Measurements from ENCODE around the gene IRF2BPL. TPM values are rescaled to one million over a fixed set of nuclear protein-coding genes. Genes with fewer than 3 reads are reported as not detected.

Gene IRF2BPL
- total and polyA plus RNA-seq, 2 of the 8 experiments (the other 6 are each of a cell fraction or from before 2014, with no cell fraction given): 18.8 to 57.0 TPM

DNA sequence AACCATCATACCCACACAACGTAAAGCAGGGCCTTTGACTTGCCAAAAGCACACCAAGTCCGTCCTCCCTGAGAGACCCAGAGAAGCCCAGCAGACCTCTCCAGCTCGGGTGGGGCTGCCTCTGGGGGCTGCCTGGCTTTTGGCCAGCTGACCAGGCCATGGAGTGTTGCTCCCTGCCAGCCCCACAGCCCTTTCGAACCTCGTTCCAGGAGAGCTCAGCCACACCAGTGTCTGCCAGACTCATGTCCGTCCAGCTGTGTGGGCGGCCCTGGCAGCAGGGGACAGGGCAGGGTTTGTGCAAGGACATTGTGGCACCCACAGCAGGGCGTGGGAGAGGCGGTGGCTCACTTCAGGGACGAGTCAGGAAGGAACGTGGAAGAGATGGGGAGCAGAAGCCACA lies 22.6 kb upstream of the IRF2BPL start:
- peak overlapping the region; percentile 90 for H4K91ac ChIP-seq (replicated peaks; ENCODE audit: insufficient read length, low read length)
- no peak overlapping the region for H3K14ac ChIP-seq (ENCODE audit: insufficient read length)
- no peak overlapping the region for H2BK20ac ChIP-seq (ENCODE audit: low read length)
- H3K27me3 ChIP-seq (replicated peaks in 1 of 4; ENCODE audit: control insufficient read depth in 3 of 4, extremely low read depth in 1 of 4, insufficient read depth in 3 of 4, low read length in 3 of 4): no peaks in the 10 kb centered on the region
- no peaks in the 10 kb centered on the region for H3K79me2 ChIP-seq (ENCODE audit: control insufficient read depth in 1 of 2, insufficient read depth in 2 of 2, low read length in 2 of 2)
- H3K9me3 ChIP-seq (ENCODE audit: insufficient read depth in 2 of 2, low read depth in 1 of 2, low read length in 1 of 2): peaks cover 3% of the 10 kb centered on the region in 2 experiments; a peak in 2 of 4 replicates
- H3K27ac ChIP-seq (ENCODE audit: low read depth, low read length): no peak overlapping the region
- H3K18ac ChIP-seq (ENCODE audit: extremely low read depth, low read length): no peak overlapping the region; the same call in 1 of the 2 replicates
- no peaks in the 10 kb centered on the region for H4K20me1 ChIP-seq (replicated peaks in 1 of 2; ENCODE audit: control insufficient read depth in 1 of 2, insufficient read depth in 2 of 2, low read length in 2 of 2)
- DNase-seq (ENCODE audit: low read depth in 1 of 2, low spot score in 2 of 2) (no peak), FAIRE-seq (no peak)
- no peak overlapping the region for H4K5ac ChIP-seq (ENCODE audit: insufficient read length, low read depth, low read length)
- no peak overlapping the region for H2BK120ac ChIP-seq (replicated peaks; ENCODE audit: low read depth, low read length)
- H3K56ac ChIP-seq (replicated peaks; ENCODE audit: insufficient read length, low read depth, low read length): no peak overlapping the region
- H3K23ac ChIP-seq (ENCODE audit: insufficient read length): no peak overlapping the region
- H3K9ac ChIP-seq (replicated peaks in 1 of 4; ENCODE audit: extremely low read depth in 1 of 4, low read depth in 3 of 4, low read length in 3 of 4): no peak overlapping the region
- ChIA-PET POLR2A (ENCODE audit: partially characterized antibody) (interaction anchor here (1.0 kb wide), 1 partner anchor 11 kb away, joined by 4 read pairs; no protein-coding TSS in a partner anchor), CTCF (ENCODE audit: partially characterized antibody) (interaction anchor here (0.8 to 10.4 kb wide), 11 partner anchors 9 to 175 kb away, joined by 3 to 237 read pairs (median 7); no protein-coding TSS in a partner anchor)
- no peak overlapping the region for H3K4me2 ChIP-seq (ENCODE audit: insufficient read depth in 1 of 2, low read depth in 2 of 2, low read length in 2 of 2)
- H3K36me3 ChIP-seq (ENCODE audit: control insufficient read depth in 2 of 4, insufficient read depth in 4 of 4, low read length in 3 of 4): no peaks in the 10 kb centered on the region
- no peak overlapping the region for H3K4me3 ChIP-seq (ENCODE audit: extremely low read depth in 1 of 4, insufficient read depth in 2 of 4, low read depth in 3 of 4, low read length in 4 of 4)
- peak overlapping the region; percentile 65 for H3K4ac ChIP-seq (replicated peaks; ENCODE audit: insufficient read length, low read depth, low read length)
- no peaks in the 10 kb centered on the region; the same call in 1 of the 2 replicates for H3K23me2 ChIP-seq (ENCODE audit: low read depth, low read length)
- peaks cover 0 to 12% (median 7%) of the 10 kb centered on the region in 4 experiments; a peak in 5 of 7 replicates for H3K4me1 ChIP-seq (replicated peaks in 1 of 4; ENCODE audit: control insufficient read depth in 3 of 4, insufficient read depth in 4 of 4, low read length in 3 of 4)
- H2BK12ac ChIP-seq (ENCODE audit: low read depth, low read length): peak overlapping the region; percentile 82; the same call in 1 of the 2 replicates
- 88% methylated on average over 10 of the region's 11 CpGs; no CpG with 5 or more reads in 1 of the 2 experiments for WGBS, 2 experiments (ENCODE audit: extremely low coverage in 1 of 2, insufficient coverage in 1 of 2, insufficient read length in 1 of 2, insufficient replicate concordance in 2 of 2, low coverage in 1 of 2, low lambda C conversion rate in 2 of 2, missing lambda C conversion rate in 1 of 2)
- no peaks in the 10 kb centered on the region for H3K79me1 ChIP-seq (ENCODE audit: low read depth, low read length)
- H2BK5ac ChIP-seq (ENCODE audit: low read depth, low read length): peak overlapping the region; percentile 76; the same call in 1 of the 2 replicates
- H4K8ac ChIP-seq (ENCODE audit: extremely low read depth, insufficient read depth, low read length): peak overlapping the region; percentile 81; the same call in 1 of the 2 replicates
- peak overlapping the region; percentile 9; the same call in 1 of the 2 replicates for H2BK15ac ChIP-seq (ENCODE audit: low read length)
- 0 out of 2 replicates have a peak overlapping the region, but pooled peaks have one; percentile 1 for H2AK5ac ChIP-seq (ENCODE audit: low read depth, low read length)
- no peak overlapping the region; the same call in 1 of the 2 replicates for H2AFZ ChIP-seq (ENCODE audit: low read length)
- TF ChIP-seq, protein P1, sequence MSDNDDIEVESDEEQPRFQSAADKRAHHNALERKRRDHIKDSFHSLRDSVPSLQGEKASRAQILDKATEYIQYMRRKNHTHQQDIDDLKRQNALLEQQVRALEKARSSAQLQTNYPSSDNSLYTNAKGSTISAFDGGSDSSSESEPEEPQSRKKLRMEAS (IDR thresholded peaks at IDR 0.05): no peak
- TF ChIP-seq, protein P2, sequence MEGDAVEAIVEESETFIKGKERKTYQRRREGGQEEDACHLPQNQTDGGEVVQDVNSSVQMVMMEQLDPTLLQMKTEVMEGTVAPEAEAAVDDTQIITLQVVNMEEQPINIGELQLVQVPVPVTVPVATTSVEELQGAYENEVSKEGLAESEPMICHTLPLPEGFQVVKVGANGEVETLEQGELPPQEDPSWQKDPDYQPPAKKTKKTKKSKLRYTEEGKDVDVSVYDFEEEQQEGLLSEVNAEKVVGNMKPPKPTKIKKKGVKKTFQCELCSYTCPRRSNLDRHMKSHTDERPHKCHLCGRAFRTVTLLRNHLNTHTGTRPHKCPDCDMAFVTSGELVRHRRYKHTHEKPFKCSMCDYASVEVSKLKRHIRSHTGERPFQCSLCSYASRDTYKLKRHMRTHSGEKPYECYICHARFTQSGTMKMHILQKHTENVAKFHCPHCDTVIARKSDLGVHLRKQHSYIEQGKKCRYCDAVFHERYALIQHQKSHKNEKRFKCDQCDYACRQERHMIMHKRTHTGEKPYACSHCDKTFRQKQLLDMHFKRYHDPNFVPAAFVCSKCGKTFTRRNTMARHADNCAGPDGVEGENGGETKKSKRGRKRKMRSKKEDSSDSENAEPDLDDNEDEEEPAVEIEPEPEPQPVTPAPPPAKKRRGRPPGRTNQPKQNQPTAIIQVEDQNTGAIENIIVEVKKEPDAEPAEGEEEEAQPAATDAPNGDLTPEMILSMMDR (IDR thresholded peaks at IDR 0.05; ENCODE audit: control extremely low read depth in 1 of 3, insufficient read depth in 1 of 3, low read depth in 1 of 3, low read length in 3 of 3): no peak
- TF ChIP-seq SP1 (IDR thresholded peaks at IDR 0.05; ENCODE audit: low read depth, low read length) (no peak), RXRA (IDR thresholded peaks at IDR 0.05; ENCODE audit: insufficient read depth, low read depth, low read length) (no peak), NRF1 (IDR thresholded peaks at IDR 0.05; ENCODE audit: low read depth, low read length) (no peak), HDAC2 (IDR thresholded peaks at IDR 0.05; ENCODE audit: borderline replicate concordance in 1 of 2, low read depth in 2 of 2, low read length in 2 of 2) (no peak)
- TF ChIP-seq, protein P3, sequence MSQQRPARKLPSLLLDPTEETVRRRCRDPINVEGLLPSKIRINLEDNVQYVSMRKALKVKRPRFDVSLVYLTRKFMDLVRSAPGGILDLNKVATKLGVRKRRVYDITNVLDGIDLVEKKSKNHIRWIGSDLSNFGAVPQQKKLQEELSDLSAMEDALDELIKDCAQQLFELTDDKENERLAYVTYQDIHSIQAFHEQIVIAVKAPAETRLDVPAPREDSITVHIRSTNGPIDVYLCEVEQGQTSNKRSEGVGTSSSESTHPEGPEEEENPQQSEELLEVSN (IDR thresholded peaks at IDR 0.05): no peak
- TF ChIP-seq, protein P4, sequence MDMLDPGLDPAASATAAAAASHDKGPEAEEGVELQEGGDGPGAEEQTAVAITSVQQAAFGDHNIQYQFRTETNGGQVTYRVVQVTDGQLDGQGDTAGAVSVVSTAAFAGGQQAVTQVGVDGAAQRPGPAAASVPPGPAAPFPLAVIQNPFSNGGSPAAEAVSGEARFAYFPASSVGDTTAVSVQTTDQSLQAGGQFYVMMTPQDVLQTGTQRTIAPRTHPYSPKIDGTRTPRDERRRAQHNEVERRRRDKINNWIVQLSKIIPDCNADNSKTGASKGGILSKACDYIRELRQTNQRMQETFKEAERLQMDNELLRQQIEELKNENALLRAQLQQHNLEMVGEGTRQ (IDR thresholded peaks at IDR 0.05; ENCODE audit: low read length): no peak
